ENCODE measurements around the gene EEFSEC. TPM values are rescaled to one million over a fixed set of nuclear protein-coding genes. Genes with fewer than 3 reads are reported as not detected.

EEFSEC gene
- total RNA-seq, 4 donors from 2014 or later = 11.7 to 23.0 (median 14.9) TPM

DNA sequence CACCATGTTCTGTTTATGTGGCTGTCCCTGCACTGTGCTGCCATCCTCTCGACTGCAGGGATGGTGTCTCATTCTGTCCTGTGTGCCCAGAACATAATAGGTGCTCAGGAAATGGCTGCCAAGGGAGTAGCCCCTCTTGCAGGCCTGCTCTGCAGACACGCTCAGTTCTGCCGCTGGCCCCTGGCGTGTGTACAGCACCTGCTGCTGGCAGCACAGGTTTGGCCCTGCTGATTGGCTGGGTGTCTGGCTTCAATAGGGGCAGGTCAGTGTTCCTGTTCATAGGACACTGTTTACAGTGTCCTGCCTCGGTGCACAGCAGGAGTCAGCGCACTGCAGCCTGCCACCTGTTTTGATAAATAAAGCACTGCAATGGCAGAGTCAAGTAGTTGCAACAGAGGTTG is 166.5 kb downstream of the EEFSEC start:
- TF ChIP-seq, protein P1, sequence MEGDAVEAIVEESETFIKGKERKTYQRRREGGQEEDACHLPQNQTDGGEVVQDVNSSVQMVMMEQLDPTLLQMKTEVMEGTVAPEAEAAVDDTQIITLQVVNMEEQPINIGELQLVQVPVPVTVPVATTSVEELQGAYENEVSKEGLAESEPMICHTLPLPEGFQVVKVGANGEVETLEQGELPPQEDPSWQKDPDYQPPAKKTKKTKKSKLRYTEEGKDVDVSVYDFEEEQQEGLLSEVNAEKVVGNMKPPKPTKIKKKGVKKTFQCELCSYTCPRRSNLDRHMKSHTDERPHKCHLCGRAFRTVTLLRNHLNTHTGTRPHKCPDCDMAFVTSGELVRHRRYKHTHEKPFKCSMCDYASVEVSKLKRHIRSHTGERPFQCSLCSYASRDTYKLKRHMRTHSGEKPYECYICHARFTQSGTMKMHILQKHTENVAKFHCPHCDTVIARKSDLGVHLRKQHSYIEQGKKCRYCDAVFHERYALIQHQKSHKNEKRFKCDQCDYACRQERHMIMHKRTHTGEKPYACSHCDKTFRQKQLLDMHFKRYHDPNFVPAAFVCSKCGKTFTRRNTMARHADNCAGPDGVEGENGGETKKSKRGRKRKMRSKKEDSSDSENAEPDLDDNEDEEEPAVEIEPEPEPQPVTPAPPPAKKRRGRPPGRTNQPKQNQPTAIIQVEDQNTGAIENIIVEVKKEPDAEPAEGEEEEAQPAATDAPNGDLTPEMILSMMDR (IDR thresholded peaks at IDR 0.05) = no peak
- ATAC-seq (ENCODE audit: low FRiP score) = no peak
- no peak for DNase-seq (ENCODE audit: low spot score)

DNA sequence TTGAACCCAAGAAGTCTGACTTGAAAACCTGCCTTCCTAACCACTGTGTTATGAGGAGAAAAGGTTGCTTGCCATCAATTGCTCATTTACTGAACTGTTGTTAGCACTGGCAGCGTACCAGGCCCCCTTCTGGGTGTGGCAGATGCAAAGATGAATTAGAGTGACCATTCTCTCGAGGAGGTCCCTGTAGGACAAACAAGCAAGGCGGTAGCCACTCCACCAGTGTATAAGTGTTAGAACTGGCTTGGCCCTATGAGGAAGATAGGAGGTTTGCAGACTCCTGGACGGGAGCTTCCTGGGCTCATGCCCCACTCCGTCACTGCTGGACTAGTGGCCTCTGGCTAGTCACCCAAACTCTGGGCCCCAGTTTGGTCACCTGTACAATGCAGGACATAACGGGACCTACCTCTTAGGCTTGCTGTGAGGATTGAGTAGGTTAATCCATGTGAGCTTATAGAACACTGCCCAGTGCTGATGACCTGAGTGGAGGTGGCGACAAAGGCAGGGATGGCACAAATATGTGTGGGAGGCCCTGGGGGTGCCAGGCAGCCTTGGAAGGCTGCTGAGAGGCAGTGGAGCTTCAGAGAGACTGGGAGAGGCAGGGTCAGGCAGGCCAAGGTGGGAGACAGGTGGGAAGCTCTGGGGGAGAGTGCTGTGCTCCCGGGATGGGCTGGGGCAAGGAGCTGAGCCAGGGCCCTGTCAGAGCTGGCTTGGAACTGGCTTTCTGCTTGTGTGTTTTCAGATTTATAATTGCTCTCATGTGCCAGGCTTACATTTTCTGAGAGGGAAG is 167.5 kb downstream of the EEFSEC start:
- TF ChIP-seq, protein P1 (IDR thresholded peaks at IDR 0.05) = no peak
- DNase-seq (ENCODE audit: low spot score) (no peak), ATAC-seq (ENCODE audit: low FRiP score) (no peak)

DNA sequence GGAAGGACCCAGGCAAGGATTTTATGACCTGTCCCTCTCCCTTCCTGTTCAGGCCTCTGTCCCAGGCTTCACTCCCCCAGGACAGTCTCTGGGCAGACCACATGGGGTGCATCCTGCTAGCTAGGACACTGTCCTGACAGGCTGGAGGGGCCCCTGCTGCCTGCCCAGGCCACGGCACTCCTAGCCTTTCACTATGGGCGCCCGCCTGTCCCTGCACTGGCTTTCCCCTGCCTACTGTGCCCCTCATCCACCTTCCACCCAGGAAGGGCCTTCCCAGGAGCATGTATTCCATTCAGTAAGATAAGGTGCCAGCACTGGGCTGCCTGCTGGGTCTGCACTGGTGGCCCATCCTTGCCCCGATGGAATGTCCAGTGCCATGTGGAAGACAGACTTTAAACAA is 168.1 kb downstream of the EEFSEC start:
- DNase-seq (ENCODE audit: low spot score) (no peak), ATAC-seq (ENCODE audit: low FRiP score) (no peak)
- TF ChIP-seq, protein P1 (IDR thresholded peaks at IDR 0.05) = no peak

DNA sequence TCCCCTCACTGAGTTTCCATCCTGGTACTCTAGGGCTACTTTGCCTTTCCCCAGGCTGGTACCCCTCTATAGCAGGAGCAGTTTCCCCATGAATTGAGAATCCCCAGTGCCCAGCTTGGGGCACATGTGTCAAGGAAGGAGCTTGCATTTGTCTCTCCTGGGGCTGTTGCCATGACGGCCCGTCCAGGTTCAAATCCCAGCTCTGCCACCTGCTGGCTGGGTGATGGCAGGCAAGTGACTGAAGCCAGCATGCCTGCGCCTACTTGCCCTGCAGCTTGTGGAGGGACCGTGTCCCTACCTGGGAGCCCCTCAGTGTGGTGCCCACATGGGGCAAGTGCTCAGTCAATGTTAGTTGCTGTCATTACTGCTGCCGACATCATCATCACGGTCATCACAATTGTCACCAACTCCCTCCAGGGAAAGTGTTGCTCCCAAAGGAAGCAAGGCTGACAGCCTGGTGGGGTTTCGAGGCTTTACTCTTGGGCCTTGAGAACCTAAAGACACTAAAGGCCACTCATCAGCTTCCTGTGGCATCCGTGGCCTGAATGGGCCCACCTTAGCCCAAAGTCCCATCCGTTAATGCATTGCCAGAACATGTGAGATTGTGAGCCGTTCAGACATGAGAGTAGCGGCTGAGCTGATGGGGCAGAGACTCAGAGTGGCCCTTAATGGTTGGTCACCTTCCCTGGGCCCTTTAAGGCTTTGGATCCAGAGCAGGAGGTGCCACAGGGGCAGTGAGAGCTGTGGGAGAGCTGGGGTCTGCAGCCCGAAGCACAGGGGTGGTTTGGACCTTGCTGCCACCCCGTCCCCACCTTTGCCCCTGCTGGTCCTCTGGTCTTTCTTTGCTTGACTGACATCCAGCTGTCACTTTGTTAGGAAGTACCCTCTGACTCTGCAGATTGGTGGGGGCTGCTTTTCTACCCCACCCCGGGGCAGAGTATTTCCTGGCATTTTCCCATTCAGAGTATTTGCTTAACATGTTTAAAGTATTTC is 169.0 kb downstream of the EEFSEC start:
- DNase-seq (ENCODE audit: low spot score) (no peak), ATAC-seq (ENCODE audit: low FRiP score) (no peak)
- TF ChIP-seq, protein P1 (IDR thresholded peaks at IDR 0.05) = no peak

DNA sequence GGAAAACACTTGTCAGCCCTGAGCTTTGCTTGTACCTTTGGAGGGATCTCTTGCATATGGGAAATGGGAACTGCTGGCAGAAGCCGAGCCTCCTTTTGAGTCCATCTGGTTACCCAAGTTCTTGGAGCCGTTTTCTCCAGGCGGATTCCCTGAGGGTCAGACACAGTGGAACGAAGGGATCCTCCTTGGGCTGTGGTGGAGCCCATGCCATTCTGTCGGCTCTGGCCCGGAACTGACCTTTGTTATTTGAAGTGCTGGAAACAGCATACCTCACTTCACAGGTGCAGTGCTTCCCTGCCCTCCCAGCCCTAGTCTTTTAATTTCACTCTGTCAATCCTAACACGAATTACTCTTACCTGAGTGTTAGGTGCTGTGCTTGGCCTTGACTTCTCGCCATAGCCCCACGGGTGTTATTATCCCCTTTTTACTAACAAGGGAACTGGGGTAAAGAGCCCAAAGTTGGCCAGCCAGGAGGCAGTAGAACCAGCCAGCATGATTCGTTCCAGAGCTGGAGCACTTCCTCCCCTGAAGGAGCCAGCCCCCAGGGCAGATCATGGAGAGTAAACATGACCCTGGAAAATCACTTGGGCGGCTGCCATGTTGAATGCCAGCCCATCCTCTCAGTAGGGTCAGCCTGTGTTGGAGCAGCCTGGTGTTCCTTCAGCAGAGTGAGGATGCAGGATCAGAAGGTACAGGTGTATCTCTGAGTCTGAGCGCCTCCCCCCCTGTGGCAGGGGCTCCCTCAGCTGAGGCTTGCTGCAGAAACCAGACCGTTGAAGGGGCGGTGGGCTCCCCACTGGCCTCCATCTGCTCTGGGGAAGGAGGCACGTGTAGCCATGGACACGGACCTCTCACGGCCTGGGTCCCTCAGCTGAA is 170.2 kb downstream of the EEFSEC start:
- TF ChIP-seq, protein P1 (IDR thresholded peaks at IDR 0.05) = no peak
- ATAC-seq (ENCODE audit: low FRiP score) (no peak), DNase-seq (ENCODE audit: low spot score) (no peak)

DNA sequence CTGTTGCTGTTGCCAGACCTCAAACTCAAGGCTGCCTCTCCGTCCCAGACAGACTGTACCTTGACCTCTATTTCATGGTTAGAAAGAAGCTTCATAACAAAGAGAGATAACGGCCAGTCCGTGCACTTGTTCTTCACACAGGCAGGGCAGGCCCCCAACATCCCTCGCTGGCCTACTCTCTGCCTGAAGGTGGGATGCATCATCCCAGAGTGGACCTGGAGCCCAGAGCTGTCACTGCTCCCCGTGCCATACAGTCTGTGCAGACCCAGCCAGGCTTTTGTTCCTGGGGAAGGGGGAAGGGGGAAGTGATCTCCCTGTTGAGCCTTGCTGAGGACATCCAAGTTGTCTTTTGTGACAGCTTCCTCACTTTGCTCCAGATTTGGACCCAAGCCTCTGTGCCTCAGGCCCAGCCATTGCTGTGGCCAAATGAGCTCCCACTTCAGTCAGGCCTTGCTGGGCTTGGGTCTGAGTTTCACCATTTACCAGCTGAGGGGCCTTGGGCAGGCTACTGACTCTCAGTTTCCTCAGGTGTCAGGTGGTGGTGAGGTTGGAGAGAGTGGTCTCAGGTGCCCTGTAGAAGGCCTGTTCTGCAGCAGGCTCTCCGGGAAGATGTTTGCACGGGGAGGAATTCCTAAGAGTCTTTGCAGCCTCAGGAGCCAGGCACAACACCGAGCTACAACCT is 171.8 kb downstream of the EEFSEC start:
- TF ChIP-seq, protein P1 (IDR thresholded peaks at IDR 0.05) = no peak
- no peak for ATAC-seq (ENCODE audit: low FRiP score)

More for the DNA sequence above, 171.8 kb downstream of the EEFSEC start:
- DNase-seq (ENCODE audit: low spot score) = no peak
